DMS53 (cell line): ENCODE results near the gene SMIM45.

Experiments used
- DNase-seq: peaks from one replicate; lab custom pipeline; 2025; lab: John Stamatoyannopoulos, UW

The SMIM45 gene

DNA sequence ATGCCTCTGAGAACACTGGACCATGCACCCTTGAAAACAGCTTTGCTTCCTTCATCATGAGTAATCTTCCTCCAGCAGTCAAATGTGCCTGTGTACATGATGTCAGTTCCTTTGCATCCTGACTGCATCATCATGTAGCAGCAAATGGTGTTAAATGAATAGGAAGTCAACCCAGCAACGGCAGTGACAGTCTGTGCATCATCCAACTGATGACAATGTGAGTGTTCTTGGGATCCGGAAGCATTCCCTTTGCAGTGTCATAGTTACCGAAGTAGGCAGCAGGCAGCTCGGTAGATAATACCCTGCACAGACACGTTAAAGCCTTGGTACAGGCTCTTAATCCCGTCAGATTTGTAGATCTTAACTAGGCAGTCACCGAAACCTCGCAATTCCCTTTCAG, 49.2 kb downstream of the SMIM45 start:
- DNase-seq = no peak

DNA sequence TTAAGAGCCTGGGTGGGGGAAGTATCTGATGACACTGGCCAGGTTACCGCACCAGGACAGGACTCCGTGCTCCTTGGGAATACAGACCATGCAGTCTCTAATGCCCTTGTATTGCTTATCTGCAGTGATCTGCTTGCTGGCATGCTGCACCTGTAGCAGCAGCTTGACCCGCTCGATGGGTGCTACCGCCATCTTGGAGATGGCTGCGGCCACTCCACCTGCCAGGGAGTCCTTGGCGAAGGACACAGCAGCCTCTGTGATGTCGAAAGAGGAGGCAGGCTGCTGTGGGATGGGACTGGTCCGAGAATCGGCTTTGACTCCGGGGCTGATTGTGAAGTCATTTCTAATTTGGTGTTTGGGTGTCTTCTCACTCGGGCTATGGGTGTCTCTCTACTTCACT, 49.8 kb downstream of the SMIM45 start:
- DNase-seq = no peak

DNA sequence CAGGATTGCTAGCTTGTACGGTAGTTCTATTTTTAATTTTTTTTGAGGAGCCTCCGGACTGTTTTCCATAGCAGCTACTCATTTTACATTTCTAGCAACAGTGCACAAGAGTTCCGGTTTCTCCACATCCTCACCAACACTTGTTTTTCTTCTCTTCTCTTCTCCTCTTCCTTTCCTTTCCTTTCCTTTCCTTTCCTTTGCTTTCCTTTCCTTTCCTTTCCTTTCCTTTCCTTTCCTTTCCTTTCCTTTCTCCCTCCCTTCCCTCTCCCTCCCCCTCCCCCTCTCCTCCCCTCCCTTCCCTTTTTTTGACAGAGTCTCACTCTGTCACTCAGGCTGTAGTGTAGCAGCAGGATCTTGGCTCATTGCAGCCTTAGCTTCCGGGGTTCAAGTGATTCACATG, 56.0 kb downstream of the SMIM45 start:
- no peak for DNase-seq
